Measurements from ENCODE around the gene RAB27A. TPM values are rescaled to one million over a fixed set of nuclear protein-coding genes. Genes with fewer than 3 reads are reported as not detected.
A peak's percentile ranks its signal among the peaks of the same experiment; 100 is the strongest.

The RAB27A gene
- total RNA-seq, 2 donors from 2014 or later: 8.8 to 9.1 TPM

DNA sequence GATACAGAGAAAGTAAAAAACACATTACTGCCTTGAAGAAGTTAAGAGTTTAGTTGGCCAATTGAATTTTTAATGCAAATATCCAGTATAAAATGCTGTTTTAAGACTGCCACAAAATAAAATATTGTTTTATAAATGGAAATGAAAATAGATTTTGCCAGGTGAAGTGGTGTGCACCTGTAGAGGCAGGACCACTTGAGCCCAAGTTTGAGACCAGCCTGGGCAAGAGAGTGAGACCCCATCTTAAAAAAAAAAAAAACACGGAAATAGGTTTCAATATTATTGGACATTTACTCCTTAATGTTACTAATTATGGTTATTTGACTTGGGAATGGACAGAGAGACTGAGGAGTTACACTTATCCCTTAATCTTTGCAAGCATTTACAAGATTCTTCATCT, 31.4 kb upstream of the RAB27A start:
- H3K4me1 ChIP-seq (ENCODE audit: control insufficient read depth, insufficient read depth, low read length): no peaks in the 10 kb centered on the region
- TF ChIP-seq, protein P1, sequence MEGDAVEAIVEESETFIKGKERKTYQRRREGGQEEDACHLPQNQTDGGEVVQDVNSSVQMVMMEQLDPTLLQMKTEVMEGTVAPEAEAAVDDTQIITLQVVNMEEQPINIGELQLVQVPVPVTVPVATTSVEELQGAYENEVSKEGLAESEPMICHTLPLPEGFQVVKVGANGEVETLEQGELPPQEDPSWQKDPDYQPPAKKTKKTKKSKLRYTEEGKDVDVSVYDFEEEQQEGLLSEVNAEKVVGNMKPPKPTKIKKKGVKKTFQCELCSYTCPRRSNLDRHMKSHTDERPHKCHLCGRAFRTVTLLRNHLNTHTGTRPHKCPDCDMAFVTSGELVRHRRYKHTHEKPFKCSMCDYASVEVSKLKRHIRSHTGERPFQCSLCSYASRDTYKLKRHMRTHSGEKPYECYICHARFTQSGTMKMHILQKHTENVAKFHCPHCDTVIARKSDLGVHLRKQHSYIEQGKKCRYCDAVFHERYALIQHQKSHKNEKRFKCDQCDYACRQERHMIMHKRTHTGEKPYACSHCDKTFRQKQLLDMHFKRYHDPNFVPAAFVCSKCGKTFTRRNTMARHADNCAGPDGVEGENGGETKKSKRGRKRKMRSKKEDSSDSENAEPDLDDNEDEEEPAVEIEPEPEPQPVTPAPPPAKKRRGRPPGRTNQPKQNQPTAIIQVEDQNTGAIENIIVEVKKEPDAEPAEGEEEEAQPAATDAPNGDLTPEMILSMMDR (conservative IDR thresholded peaks at IDR 0.05): no peak
- H3K27me3 ChIP-seq (ENCODE audit: control insufficient read depth, insufficient read depth, low read length, poor library complexity, severe bottlenecking): no peaks in the 10 kb centered on the region
- Mint-ChIP-seq H3K36me3 (ENCODE audit: low read depth) (peaks cover 9% of the 10 kb centered on the region), H3K9me3 (no peaks in the 10 kb centered on the region), H3K27me3 (ENCODE audit: insufficient read depth) (no peaks in the 10 kb centered on the region), H3K27ac (no peak overlapping the region), H3K4me3 (no peak overlapping the region), H3K4me1 (peaks cover 16% of the 10 kb centered on the region)
- H3K27ac ChIP-seq (ENCODE audit: low read depth, low read length): no peak overlapping the region
- H3K9me3 ChIP-seq (ENCODE audit: control insufficient read depth, low read length): no peaks in the 10 kb centered on the region
- WGBS, 2 experiments (ENCODE audit: insufficient coverage in 1 of 2, insufficient read length in 1 of 2): no CpG with 5 or more reads among the region's 1 CpG
- H3K4me3 ChIP-seq (ENCODE audit: low read length): no peak overlapping the region
- no peaks in the 10 kb centered on the region for H3K36me3 ChIP-seq (ENCODE audit: control insufficient read depth, insufficient read depth, low read length)
- H3K9ac ChIP-seq (ENCODE audit: extremely low read depth, low read length, poor library complexity, severe bottlenecking): no peak overlapping the region
- no peak for DNase-seq

DNA sequence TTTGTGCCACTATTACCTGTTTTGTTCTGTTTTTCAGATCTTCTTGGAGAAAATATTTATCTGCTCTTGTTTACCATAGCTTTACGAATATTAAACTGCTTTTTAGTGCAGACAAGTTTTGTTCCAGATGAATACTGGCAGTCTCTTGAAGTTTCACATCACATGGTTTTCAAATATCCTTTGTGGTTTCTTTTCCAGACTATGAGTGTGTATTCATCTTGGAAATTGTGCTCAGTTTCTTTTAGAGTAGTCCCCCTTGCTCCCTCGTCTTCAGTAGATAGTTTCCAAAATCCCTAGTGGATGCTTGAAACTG, 30.6 kb upstream of the RAB27A start:
- TF ChIP-seq, protein P1 (conservative IDR thresholded peaks at IDR 0.05): no peak
- no peak overlapping the region for H3K9ac ChIP-seq (ENCODE audit: extremely low read depth, low read length, poor library complexity, severe bottlenecking)
- H3K4me3 ChIP-seq (ENCODE audit: low read length): no peak overlapping the region
- H3K27ac ChIP-seq (ENCODE audit: low read depth, low read length): no peak overlapping the region
- Mint-ChIP-seq H3K27me3 (ENCODE audit: insufficient read depth) (no peaks in the 10 kb centered on the region), H3K9me3 (no peaks in the 10 kb centered on the region), H3K4me3 (peak overlapping the region; percentile 98), H3K4me1 (peaks cover 16% of the 10 kb centered on the region), H3K27ac (no peak overlapping the region), H3K36me3 (ENCODE audit: low read depth) (peaks cover 9% of the 10 kb centered on the region)
- 86 to 89% methylated on average over 1 to 2 of the region's 2 CpGs for WGBS, 2 experiments (ENCODE audit: insufficient coverage in 1 of 2, insufficient read length in 1 of 2)
- no peaks in the 10 kb centered on the region for H3K9me3 ChIP-seq (ENCODE audit: control insufficient read depth, low read length)
- no peaks in the 10 kb centered on the region for H3K4me1 ChIP-seq (ENCODE audit: control insufficient read depth, insufficient read depth, low read length)
- DNase-seq: no peak
- no peaks in the 10 kb centered on the region for H3K27me3 ChIP-seq (ENCODE audit: control insufficient read depth, insufficient read depth, low read length, poor library complexity, severe bottlenecking)
- H3K36me3 ChIP-seq (ENCODE audit: control insufficient read depth, insufficient read depth, low read length): no peaks in the 10 kb centered on the region

DNA sequence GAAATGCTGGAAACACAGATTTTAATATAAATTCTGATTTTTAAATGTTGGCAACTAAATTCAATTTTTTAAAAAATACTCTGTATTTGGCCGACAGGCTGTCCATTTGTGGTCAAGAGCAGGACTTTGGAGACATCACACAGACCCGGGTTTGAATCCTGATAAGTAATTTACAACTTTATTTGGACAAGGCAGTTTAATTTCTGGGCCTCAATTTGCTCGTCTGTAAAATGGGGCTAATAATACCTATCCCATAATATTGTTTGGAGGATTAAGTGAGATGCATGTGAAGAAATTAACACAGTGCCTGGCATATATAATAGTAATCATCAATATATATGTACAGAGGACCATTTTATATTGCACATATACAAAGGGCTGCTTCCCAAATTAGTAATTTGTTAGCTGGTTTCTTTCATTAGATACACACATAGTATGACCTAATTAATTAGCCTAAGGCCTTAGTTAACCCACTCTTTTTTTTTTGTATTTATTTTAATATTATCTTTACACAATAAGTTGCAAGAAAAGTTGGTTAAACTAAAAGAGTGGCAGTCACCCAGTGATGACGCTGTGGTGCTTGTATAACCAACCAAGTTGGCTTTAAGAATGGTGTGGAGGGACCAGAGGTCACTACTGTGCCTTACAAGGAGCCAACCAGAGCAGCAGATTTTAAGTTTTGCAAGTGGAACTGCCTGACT, 30.1 kb upstream of the RAB27A start:
- Mint-ChIP-seq H3K4me3 (peak overlapping the region; percentile 98), H3K4me1 (peaks cover 16% of the 10 kb centered on the region), H3K27ac (peak overlapping the region; percentile 99), H3K9me3 (no peaks in the 10 kb centered on the region), H3K27me3 (ENCODE audit: insufficient read depth) (no peaks in the 10 kb centered on the region), H3K36me3 (ENCODE audit: low read depth) (peaks cover 9% of the 10 kb centered on the region)
- no peaks in the 10 kb centered on the region for H3K9me3 ChIP-seq (ENCODE audit: control insufficient read depth, low read length)
- WGBS, 2 experiments (ENCODE audit: insufficient coverage in 1 of 2, insufficient read length in 1 of 2): 40 to 77% methylated on average over 1 to 3 of the region's 4 CpGs
- no peak for DNase-seq
- H3K27me3 ChIP-seq (ENCODE audit: control insufficient read depth, insufficient read depth, low read length, poor library complexity, severe bottlenecking): no peaks in the 10 kb centered on the region
- H3K36me3 ChIP-seq (ENCODE audit: control insufficient read depth, insufficient read depth, low read length): no peaks in the 10 kb centered on the region
- H3K27ac ChIP-seq (ENCODE audit: low read depth, low read length): peak overlapping the region; percentile 81
- no peaks in the 10 kb centered on the region for H3K4me1 ChIP-seq (ENCODE audit: control insufficient read depth, insufficient read depth, low read length)
- H3K4me3 ChIP-seq (ENCODE audit: low read length): peak overlapping the region; percentile 96
- TF ChIP-seq, protein P1 (conservative IDR thresholded peaks at IDR 0.05): no peak
- peak overlapping the region; percentile 91 for H3K9ac ChIP-seq (ENCODE audit: extremely low read depth, low read length, poor library complexity, severe bottlenecking)
